GM18951 (cell line): ENCODE measurements around the gene CDH24.

Experiments used
- POLR2A ChIP-seq: IDR thresholded peaks from 4 replicates; pipeline ENCODE4 v1.6.1; 2011; ENCODE audit warnings: mild to moderate bottlenecking; ENCODE audit not compliant: insufficient read length, insufficient read depth; ENCODE audit errors: extremely low read depth
- in situ Hi-C: fragments of 300-500 bp; cut with MboI; formaldehyde crosslinking; loops from one replicate; pipeline ENCODE4 v1.12.0; 2022; ENCODE audit warnings: low sequenced_read_pairs, mixed read lengths, inconsistent platforms; ENCODE audit not compliant: unreplicated experiment

The CDH24 gene

DNA sequence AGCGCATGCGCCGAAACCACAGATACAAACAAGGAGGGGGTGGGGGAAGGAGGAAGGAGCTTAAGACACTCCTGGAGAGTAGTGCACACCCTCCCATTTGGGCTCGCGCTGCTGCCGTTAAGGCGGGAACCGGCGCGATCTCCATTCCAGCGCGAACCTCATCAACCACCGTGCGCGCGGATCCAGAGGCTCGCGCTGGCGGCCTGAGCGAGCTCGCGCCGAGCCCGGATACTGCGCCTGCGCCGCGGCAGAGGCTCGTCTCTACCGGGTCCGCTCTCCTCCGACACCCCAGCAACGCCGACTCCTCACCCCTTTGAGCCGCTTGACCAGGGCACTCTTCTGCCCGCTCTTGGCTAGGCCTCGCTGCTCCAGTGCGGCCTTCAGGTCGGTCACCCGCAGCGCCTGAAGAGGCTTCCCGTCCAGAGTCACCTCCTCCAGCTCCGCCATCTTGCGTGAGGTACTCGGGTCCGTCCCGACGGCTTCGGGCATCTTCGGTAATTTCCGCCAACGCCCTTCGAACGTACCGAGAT, 37.4 kb upstream of the CDH24 start, which contains the start of gene ACIN1:
TSS of gene ACIN1 (minus strand) at position 471 of the 530 bp plus-strand sequence. CDS start at position 447, 24 bp downstream.
- peak; percentile 80 for TF ChIP-seq POLR2A
- in situ Hi-C loops, result no loop called here

DNA sequence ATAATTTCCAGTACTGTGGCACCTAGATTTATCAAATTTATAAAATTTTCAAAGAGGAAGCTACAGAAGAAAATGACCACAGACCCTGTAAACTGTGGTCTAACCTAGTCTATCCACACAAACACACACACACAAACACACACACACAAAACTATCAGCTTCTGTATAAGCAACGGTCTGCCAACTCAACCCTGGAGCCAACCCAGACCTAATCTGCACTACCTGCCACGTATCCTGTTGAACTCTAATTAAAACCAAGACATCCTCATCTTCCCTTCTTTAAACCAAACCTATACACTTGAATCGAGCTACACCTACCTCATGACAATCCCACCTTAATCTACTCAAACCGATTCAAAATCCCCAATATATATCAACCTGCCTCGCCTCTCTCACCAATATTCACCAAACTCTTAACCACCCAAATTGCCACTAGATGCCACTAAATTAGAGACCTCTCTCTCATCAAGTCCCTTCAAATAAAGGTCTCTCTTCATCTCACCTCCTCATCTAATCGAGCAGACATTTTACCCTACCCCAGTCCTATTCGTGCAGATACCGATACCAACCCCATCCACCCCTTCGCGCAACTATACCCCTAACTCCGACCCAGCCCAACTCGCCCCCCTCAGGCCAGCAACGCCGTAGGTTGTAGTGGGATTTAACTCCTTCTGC, 36.8 kb upstream of the CDH24 start:
- TF ChIP-seq POLR2A, result no peak
- in situ Hi-C loops, result no loop called here

DNA sequence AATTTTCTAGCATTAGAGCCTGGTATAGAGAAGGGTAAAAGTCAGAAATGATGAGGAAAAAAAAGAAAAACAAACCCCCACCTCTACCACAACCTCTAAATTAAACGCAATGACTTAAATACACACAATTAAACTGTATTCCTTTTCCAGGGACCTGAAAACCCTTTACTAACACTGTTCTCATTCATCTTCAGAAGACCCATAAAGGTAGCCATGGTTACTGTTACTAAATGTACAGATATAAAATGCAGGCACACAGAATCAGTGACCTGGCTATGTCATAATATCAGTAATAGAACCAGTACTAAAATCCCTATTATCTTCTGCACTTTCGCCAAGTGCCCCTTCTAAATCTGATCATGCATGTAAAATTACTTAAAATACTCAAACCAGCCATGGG, 36.2 kb upstream of the CDH24 start:
- in situ Hi-C loops, result no loop called here
- no peak for TF ChIP-seq POLR2A

DNA sequence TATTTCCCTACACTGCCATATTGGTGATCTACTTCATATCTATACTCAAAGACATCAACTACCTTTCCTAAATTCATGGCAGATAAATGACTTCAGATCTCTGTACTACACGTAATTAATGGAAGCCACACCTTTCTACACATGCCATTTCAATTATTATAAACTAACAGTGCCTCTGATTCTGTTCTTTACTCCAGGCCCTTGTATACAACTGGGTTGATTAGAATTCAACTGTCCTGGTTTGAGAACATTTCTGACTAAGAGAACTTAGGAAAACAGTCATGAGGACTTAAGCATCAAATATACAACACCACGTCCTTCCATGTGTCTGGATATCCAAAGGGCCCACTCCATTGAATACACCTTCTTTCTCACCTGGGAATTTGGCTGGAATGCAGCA, 35.8 kb upstream of the CDH24 start:
- in situ Hi-C loops, result no loop called here
- no peak for TF ChIP-seq POLR2A

DNA sequence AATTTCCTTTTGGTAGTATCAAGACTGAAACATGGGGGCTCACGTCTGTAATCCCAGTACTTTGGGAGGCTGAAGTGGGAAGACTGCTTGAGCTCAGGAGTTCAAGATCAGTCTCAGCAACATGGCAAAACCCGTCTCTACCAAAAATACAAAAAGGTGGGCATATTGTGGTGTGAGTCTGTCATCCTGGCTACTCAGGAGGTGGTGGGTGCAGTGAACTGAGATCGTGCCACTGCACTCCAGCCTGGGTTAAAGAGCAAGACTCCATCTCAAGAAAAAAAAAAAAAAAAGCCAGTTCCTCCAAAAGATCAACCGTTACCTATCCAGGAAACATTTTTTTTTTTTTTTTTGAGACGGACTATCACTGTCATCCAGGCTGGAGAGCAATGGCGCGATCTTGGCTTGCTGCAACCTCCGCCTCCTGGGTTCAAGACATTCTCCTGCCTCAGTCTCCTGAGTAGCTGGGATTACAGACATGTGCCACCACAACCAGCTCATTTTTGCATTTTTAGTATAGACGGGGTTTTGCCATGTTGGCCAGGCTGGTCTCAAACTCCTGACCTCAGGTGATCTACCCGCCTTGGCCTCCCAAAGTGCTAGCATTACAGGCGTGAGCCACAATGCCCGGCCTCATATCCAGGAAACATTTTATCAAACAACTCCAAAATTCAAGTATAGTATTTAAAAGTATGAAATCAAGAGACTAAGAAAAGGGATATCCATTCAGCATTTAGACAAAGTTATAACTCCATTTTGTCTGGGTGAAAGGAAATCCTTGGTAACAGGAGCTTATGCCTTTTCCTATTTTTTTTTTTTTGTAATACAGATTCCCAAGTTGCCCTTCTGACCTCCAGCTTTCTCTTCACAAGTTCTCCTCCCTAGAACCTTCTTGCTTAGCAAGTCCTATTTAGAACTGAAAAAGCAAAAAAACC, 34.2 kb upstream of the CDH24 start:
- no peak for TF ChIP-seq POLR2A
- in situ Hi-C loops, result no loop called here

DNA sequence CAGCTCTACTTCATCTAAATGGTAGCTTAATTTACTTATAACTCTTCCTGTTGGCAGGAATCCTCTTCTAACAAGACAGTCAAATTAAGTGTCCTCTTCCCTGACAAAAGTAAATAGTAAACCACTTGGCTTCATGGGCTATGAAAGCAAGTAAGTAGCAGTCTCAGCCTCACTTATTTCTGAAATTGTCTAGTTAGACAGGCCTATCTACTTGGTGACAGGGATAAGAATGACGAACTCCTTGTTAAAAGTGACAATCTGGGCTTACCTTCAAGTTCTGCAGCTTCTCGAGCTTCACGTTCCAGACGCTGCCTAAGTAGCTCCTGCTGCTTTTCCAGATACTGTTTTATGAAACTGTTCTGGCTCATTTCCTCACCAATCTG, 32.9 kb upstream of the CDH24 start:
- TF ChIP-seq POLR2A, result no peak
- in situ Hi-C loops, result no loop called here

DNA sequence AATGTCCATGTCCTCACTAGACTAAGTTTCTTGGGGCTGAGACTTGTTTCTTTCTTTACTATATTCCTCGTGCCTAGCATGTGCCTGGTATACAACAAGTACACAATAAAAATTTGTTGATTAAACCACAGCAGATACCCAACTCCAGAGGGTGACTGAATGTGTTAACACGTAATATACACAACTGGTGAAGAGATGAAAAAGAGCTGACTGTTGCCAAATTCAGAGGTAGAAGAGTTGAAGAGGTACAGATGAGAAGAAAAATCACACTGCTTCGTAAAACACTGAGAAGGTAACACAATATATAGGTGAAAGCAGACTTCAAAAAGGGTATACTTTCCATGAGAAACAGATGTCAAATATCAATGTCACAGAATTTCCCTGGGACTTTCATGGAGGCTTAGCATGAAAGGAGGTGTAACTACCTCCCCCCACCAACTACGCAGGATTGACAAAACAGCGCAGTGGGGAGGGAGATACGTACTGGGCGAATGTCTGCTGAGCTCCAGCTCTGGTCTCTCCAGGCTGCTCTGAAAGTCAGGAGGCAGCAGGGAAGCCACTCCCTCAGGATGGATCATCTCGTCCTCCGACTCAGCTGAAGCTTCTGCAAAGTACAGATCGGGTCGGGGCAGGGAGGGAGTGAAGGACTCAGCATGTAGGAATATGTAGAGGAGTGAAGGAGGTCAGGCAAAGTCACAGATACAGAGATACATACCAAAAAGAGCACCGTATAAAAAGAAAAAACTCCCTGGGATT, 32.4 kb upstream of the CDH24 start:
- in situ Hi-C loops, result no loop called here
- no peak for TF ChIP-seq POLR2A

DNA sequence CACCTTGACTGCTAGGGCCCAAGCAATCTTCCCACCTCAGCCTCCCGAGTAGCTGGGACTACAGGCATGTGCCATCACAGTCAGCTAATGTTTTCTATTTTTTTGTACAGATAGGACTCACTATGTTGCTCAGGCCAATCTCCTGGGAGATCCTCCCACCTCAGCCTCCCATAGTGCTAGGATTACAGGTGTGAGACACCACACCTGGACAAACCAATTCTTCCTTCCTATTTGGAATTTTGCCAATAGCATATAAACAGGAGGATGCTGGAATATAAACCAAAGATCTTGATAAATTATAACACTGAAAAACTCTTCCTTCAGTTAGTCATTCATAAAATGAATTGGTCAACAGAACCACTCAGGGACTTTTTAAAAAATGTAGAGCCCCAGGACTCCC, 29.2 kb upstream of the CDH24 start:
- in situ Hi-C loops, result no loop called here
- no peak for TF ChIP-seq POLR2A

DNA sequence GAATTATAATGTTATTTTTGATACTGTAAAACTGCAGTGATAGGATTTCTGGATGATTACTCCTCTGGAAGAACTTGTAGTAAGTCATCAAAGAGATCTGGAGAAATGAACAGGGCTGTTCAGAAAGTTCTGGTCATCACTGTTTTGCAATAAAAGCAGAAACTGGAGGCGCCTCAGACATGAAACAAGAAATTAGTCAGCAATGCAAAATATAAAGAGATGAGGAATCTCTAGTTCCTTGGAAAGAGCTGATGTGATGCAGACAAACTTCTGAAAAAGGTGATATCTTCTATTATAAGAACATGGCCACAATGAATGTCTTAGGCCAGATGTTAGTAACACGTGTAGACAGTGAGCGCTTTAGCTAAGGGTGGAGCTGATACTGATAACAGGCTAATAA, 28.1 kb upstream of the CDH24 start:
- in situ Hi-C loops, result no loop called here
- no peak for TF ChIP-seq POLR2A

DNA sequence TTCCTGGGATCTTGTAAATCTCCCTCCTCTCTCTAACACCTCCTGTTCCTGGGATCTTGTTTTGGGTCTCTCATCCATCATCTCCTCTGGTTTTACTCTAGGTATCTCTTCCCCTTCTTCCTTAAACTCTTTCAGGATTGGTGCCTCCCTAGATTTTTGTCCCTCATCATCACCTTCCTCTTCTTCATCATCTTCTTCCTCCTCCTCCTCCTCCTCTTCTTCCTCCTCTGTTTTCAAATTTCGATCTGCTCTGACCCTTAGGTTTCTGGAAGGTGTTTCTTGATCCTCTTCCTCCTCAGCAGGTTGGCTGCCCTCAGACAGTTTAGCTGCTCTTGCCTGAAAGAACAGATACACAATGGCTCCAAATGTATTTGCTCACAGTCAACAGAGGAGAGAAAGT, 23.2 kb upstream of the CDH24 start:
- in situ Hi-C loops, result no loop called here
- no peak for TF ChIP-seq POLR2A

DNA sequence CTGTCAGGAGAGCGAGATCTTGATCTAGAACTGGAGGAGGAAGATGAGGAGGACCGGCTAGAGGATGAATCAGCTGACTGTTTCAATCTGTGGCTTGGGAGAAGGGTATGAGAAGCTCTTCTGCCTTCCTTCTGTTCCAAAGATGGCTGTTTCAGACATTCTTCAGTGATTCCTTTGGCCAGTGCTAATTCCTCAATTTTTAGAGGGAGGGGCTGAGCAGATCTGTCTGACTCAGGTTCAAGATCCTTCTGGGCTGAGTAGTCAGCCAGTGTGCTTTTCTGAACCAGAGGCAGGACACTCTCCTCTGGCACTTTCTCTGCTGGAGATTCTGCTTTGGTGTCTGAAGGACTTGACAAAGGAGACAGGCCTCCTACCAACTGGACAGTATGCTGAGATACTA, 22.4 kb upstream of the CDH24 start:
- in situ Hi-C loops, result no loop called here
- TF ChIP-seq POLR2A, result no peak

DNA sequence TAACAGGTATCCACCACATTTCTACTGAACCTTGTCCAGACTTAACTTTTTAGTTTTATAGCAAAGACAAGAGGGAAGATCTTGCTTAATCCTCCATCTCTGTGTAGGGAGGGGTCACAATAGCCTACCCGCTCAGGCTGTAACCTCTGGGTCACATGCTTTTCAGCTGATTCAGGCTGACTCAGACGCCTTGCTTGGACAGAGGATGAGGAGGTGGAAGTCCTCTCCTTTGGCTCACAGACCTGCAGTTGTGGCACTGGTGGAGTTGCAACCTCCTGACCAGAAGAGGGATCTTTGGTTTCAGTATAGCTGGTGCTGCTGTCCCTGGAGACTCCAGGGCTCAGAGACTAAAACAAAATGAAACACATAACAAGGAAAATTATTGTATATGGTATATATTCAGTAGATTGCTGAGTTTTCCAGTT, 21.4 kb upstream of the CDH24 start:
- in situ Hi-C loops, result no loop called here
- no peak for TF ChIP-seq POLR2A

DNA sequence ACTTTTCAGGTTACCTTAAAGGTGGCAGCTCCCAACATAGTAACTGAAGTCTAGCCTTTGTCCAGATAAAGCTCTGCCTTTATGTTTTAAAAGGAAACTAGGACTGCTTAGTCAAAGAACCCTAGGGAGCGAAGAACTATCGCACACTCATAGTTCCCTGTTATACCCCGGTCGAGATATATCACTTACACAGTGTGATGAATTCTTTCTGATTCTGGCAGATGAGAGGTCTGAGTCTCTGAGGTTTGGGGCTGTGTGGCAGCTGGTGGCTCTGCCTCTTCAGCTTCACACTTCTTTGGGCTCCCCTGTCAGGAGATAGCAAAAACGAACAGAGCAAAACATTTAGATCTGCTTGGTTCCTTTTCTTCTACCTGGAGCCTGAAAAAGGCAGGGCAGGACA, 20.6 kb upstream of the CDH24 start:
- in situ Hi-C loops, result no loop called here
- no peak for TF ChIP-seq POLR2A
